ENCODE data around the gene PTPRO.
"Not testable (repeated sequence)": the region's sequence is repeated elsewhere in the genome, so short reads cannot be mapped to it uniquely, and the experiment has no call there.

PTPRO gene

DNA sequence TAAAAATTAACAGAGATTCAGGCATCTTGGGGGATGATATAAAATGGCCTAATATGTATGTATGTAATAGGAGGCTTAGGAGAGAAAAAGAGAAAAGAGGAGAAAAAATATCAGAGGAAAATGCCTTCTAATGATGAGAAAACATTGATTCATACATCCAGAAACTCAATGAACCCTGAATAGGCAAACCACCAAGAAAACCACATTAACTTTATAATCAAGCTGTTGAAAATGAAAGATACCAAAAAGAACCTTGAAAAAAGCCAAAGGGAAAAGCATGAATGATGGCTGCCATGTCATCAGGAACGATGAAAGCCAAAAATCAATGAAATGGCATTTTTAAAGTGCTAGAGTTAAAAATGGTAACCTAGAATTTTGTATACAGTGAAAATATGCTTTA lies 286.6 kb downstream of the PTPRO start:
- no peak overlapping the region for H3K4me3 ChIP-seq (ENCODE audit: low read depth, low read length)
- TF ChIP-seq, protein P1, sequence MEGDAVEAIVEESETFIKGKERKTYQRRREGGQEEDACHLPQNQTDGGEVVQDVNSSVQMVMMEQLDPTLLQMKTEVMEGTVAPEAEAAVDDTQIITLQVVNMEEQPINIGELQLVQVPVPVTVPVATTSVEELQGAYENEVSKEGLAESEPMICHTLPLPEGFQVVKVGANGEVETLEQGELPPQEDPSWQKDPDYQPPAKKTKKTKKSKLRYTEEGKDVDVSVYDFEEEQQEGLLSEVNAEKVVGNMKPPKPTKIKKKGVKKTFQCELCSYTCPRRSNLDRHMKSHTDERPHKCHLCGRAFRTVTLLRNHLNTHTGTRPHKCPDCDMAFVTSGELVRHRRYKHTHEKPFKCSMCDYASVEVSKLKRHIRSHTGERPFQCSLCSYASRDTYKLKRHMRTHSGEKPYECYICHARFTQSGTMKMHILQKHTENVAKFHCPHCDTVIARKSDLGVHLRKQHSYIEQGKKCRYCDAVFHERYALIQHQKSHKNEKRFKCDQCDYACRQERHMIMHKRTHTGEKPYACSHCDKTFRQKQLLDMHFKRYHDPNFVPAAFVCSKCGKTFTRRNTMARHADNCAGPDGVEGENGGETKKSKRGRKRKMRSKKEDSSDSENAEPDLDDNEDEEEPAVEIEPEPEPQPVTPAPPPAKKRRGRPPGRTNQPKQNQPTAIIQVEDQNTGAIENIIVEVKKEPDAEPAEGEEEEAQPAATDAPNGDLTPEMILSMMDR (IDR thresholded peaks at IDR 0.05; ENCODE audit: borderline replicate concordance, insufficient read depth, low read depth, low read length): no peak

GRCh38 chr12:15613981-15614380 lies 291.7 kb downstream of the PTPRO start:
- TF ChIP-seq, protein P1 (IDR thresholded peaks at IDR 0.05; ENCODE audit: borderline replicate concordance, insufficient read depth, low read depth, low read length): no peak
- no peak overlapping the region for H3K4me3 ChIP-seq (ENCODE audit: low read depth, low read length)

DNA sequence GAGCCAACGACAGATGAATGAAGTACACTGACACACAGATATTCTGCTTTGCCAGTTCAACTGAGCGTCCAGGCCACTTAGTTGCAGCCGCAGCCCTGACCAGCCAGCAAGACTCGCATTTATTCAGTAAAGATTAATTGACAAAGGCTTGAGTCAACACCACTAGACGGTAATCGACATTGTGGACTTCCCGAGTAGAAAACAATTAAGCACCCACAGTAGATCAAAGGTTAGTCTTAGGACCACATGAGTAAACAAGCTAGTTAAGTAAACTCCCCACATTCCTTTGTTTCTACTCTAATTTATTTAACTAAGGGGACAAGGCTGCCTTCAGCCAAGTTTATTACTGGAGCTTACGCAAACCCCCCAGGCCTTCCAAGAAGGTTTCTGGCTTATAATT lies 294.2 kb downstream of the PTPRO start:
- not testable (repeated sequence) for H3K4me3 ChIP-seq (ENCODE audit: low read depth, low read length)

GRCh38 chr12:15620741-15621539 lies 298.6 kb downstream of the PTPRO start:
- no peak overlapping the region for H3K4me3 ChIP-seq (ENCODE audit: low read depth, low read length)
- TF ChIP-seq, protein P1 (IDR thresholded peaks at IDR 0.05; ENCODE audit: borderline replicate concordance, insufficient read depth, low read depth, low read length): no peak

DNA sequence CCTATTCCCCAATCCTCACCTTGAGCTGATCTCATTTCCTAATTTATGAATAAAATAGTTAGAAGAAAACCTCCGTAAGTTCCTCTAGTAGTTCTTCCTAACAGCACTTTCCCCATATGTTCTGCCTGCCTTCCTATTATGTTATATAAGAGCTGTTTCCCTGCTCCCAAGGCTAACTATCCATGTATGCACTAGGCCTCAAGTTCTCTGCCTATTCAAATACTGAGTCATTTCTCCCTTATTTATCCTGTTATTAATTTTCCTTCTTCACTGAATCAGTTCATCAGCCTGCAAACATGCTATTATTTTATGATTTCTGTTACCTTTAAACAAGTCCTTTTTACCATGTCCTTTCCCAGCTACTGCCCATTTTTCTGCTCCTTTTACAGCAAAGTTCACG lies 302.8 kb downstream of the PTPRO start:
- TF ChIP-seq, protein P1 (IDR thresholded peaks at IDR 0.05; ENCODE audit: borderline replicate concordance, insufficient read depth, low read depth, low read length): no peak
- no peak overlapping the region for H3K4me3 ChIP-seq (ENCODE audit: low read depth, low read length)

- H3K4me3 ChIP-seq (ENCODE audit: low read depth, low read length): no peak overlapping the region
- TF ChIP-seq, protein P1 (IDR thresholded peaks at IDR 0.05; ENCODE audit: borderline replicate concordance, insufficient read depth, low read depth, low read length): no peak
These were observed 306.0 kb downstream of the PTPRO start for GRCh38 chr12:15627995-15628945.

DNA sequence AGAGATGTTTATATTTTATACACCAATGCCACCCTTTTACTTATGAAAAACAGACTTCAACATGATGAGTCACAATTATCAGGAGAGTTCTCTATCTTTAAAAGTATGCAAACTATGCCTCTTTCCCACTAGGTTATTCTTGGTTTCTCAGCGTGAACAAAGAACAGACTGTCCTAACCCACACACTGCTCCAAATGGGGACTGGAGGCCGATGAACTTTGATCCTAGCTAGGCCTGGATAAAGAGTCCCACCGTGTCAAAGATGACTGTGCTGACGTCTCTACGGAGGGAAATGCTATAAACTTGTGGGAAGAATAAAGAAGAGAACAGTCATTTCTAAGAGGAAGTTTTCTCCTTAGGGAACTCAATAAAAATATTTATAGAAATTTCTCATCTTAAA lies 306.8 kb downstream of the PTPRO start:
- TF ChIP-seq, protein P1 (IDR thresholded peaks at IDR 0.05; ENCODE audit: borderline replicate concordance, insufficient read depth, low read depth, low read length): no peak
- no peak overlapping the region for H3K4me3 ChIP-seq (ENCODE audit: low read depth, low read length)
